A549 (cell line): ENCODE results near the gene CCDC77.

Experiments used
- HDAC2 ChIP-seq: fragments of 200-600 bp; sonication (generic); IDR thresholded peaks from 2 replicates; pipeline ENCODE4 v1.6.1; 2016
- HOXB5 ChIP-seq: fragments of 250-450 bp; sonication (Bioruptor Pico); IDR thresholded peaks from 2 replicates; pipeline ENCODE4 v1.5.0; 2020; ENCODE audit warnings: mild to moderate bottlenecking, moderate library complexity
- KDM1A ChIP-seq: fragments of 200-600 bp; sonication (generic); IDR thresholded peaks from 2 replicates; pipeline ENCODE4 v1.6.1; 2016; ENCODE audit warnings: low read depth, mild to moderate bottlenecking
- PBX3 ChIP-seq: IDR thresholded peaks from 2 replicates; pipeline ENCODE4 v1.6.1; 2012
- RCOR1 ChIP-seq: fragments of 150-350 bp; IDR thresholded peaks from 2 replicates; pipeline ENCODE4 v1.6.1; 2014; ENCODE audit warnings: antibody characterized with exemption, low read length, low read depth
- SMC3 ChIP-seq: fragments of >200 bp; sonication (Bioruptor Twin); formaldehyde crosslinking; IDR thresholded peaks from 3 replicates; pipeline ENCODE4 v1.6.1; 2018; ENCODE audit warnings: inconsistent platforms
- TF ChIP-seq, protein P1 (sequence below): fragments of >200 bp; sonication (Bioruptor Twin); formaldehyde crosslinking; IDR thresholded peaks from 3 replicates; pipeline ENCODE4 v1.5.1; 2016
- TF ChIP-seq, protein P2 (sequence below): fragments of 250-450 bp; sonication (Bioruptor Pico); IDR thresholded peaks from 2 replicates; pipeline ENCODE4 v1.5.0; 2021; ENCODE audit warnings: mild to moderate bottlenecking, moderate library complexity, borderline replicate concordance
- TF ChIP-seq, protein P3 (sequence below): IDR thresholded peaks from 2 replicates; pipeline ENCODE4 v1.6.1; 2012

DNA sequence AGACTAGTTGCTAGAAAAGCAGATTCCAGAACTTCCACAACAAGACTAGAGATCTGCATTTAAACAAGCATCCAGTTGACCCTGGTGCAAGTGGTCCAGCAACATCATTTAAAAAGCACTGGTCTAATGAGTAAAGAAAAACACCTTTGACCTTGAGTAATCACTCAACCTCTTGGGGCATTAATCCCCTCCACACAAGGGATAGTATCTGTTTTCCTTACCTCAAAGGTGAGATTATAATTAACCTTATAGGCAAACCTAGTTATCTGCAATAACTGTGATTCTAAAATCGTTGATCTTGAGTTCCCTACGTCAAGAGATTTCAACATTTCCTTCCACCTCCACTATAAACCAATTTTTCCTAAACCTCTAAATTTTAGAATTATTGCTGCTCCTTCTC lies 13.4 kb upstream of the CCDC77 start:
- TF ChIP-seq, protein P1, sequence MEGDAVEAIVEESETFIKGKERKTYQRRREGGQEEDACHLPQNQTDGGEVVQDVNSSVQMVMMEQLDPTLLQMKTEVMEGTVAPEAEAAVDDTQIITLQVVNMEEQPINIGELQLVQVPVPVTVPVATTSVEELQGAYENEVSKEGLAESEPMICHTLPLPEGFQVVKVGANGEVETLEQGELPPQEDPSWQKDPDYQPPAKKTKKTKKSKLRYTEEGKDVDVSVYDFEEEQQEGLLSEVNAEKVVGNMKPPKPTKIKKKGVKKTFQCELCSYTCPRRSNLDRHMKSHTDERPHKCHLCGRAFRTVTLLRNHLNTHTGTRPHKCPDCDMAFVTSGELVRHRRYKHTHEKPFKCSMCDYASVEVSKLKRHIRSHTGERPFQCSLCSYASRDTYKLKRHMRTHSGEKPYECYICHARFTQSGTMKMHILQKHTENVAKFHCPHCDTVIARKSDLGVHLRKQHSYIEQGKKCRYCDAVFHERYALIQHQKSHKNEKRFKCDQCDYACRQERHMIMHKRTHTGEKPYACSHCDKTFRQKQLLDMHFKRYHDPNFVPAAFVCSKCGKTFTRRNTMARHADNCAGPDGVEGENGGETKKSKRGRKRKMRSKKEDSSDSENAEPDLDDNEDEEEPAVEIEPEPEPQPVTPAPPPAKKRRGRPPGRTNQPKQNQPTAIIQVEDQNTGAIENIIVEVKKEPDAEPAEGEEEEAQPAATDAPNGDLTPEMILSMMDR: no peak
- TF ChIP-seq, protein P2, sequence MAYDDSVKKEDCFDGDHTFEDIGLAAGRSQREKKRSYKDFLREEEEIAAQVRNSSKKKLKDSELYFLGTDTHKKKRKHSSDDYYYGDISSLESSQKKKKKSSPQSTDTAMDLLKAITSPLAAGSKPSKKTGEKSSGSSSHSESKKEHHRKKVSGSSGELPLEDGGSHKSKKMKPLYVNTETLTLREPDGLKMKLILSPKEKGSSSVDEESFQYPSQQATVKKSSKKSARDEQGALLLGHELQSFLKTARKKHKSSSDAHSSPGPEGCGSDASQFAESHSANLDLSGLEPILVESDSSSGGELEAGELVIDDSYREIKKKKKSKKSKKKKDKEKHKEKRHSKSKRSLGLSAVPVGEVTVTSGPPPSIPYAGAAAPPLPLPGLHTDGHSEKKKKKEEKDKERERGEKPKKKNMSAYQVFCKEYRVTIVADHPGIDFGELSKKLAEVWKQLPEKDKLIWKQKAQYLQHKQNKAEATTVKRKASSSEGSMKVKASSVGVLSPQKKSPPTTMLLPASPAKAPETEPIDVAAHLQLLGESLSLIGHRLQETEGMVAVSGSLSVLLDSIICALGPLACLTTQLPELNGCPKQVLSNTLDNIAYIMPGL: no peak
- no peak for TF ChIP-seq HOXB5 (CRISPR knock-in tag)
- TF ChIP-seq SMC3: no peak
- no peak for TF ChIP-seq HDAC2
- no peak for TF ChIP-seq RCOR1
- no peak for TF ChIP-seq KDM1A
- TF ChIP-seq, protein P3, sequence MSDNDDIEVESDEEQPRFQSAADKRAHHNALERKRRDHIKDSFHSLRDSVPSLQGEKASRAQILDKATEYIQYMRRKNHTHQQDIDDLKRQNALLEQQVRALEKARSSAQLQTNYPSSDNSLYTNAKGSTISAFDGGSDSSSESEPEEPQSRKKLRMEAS: no peak
- TF ChIP-seq PBX3: no peak
